GM12874 (cell line): ENCODE results near the gene HBM.

Experiments used
- CTCF ChIP-seq: IDR thresholded peaks from 2 replicates; pipeline ENCODE4 v1.5.1; 2011; ENCODE audit warnings: low read depth, mild to moderate bottlenecking, control low read depth, low read length, moderate library complexity; ENCODE audit not compliant: insufficient read depth

The HBM gene

GRCh38 chr16:187330-187729 lies 21.6 kb downstream of the HBM start:
- no peak for TF ChIP-seq CTCF

- peak; percentile 20; the same call in 1 of the 2 replicates for TF ChIP-seq CTCF
Measured at GRCh38 chr16:188674-189073, 22.9 kb downstream of the HBM start.

- no peak for TF ChIP-seq CTCF
Measured at GRCh38 chr16:189604-190186, 23.9 kb downstream of the HBM start.

- TF ChIP-seq CTCF = no peak
Measured at GRCh38 chr16:191831-192230, 26.1 kb downstream of the HBM start.

- TF ChIP-seq CTCF = no peak
Measured at GRCh38 chr16:192686-193085, 26.9 kb downstream of the HBM start.

- no peak for TF ChIP-seq CTCF
Measured at GRCh38 chr16:193441-193840, 27.7 kb downstream of the HBM start.

- TF ChIP-seq CTCF = no peak
Measured at GRCh38 chr16:194516-194915, 28.7 kb downstream of the HBM start.
